K562 (cell line): ENCODE results near the gene LRP2.

ENCODE experiments used
- BRF1 ChIP-seq: IDR thresholded peaks from 3 replicates; pipeline ENCODE4 v1.6.1; 2011; ENCODE audit warnings: borderline replicate concordance, mild to moderate bottlenecking; ENCODE audit not compliant: insufficient read length; ENCODE audit errors: extremely low read depth
- CHD4 ChIP-seq: fragments of 200-600 bp; sonication (generic); IDR thresholded peaks from 3 replicates; pipeline ENCODE4 v1.6.1; 2012; ENCODE audit warnings: low read depth, mild to moderate bottlenecking, mixed read lengths, low read length, inconsistent platforms; ENCODE audit not compliant: insufficient read depth, insufficient replicate concordance, poor library complexity, severe bottlenecking
- FOXP1 ChIP-seq: sonication (generic); formaldehyde crosslinking; IDR thresholded peaks from 2 replicates; pipeline ENCODE4 v1.8.0; 2022; ENCODE audit warnings: mild to moderate bottlenecking, missing genetic modification reagents
- GTF2F1 ChIP-seq: IDR thresholded peaks from 2 replicates; pipeline ENCODE4 v1.6.1; 2011; ENCODE audit warnings: low read depth, low read length, improper control_type of control experiment

DNA sequence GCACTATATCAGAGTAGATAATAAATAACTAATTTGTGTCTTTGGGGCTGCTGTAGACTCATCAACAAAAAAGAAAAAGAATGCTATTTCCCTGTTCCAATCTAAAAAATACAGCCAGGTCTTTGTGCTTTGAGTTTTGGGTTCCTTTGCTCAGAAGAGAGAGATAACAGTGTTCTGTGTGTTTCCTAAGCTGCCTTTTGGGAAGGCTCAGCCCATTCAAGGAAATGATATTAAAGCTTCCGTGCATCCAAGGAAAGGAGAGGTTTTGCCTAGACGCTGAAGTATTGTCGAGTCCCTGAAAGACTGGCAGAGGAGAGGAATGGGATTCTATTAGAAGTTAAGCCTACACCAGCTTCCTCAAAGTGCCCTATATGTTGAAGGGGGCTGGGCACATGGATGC lies 25.8 kb upstream of the LRP2 start:
- TF ChIP-seq CHD4 = no peak
- no peak for TF ChIP-seq BRF1
- TF ChIP-seq GTF2F1 = no peak
- no peak for TF ChIP-seq FOXP1 (CRISPR knock-in tag)
